Muscle of leg (tissue), 11 donors: ENCODE measurements around the gene STARD7. TPM values are rescaled to one million over a fixed set of nuclear protein-coding genes. Genes with fewer than 3 reads are reported as not detected.

Experiments used
- DNase-seq: peaks from one replicate; pipeline ENCODE4 v3.0.0; 2013
- H3K27ac ChIP-seq: one replicate; pipeline ENCODE4 v1.5.1; 2013; ENCODE audit warnings: mild to moderate bottlenecking, low read length, control low read depth
- H3K27me3 ChIP-seq: one replicate; pipeline ENCODE4 v1.6.1; 2013; ENCODE audit warnings: low read length; ENCODE audit not compliant: control insufficient read depth, insufficient read depth
- H3K36me3 ChIP-seq: one replicate; pipeline ENCODE4 v1.6.1; 2013; ENCODE audit warnings: low read length; ENCODE audit not compliant: control insufficient read depth, insufficient read depth
- H3K4me1 ChIP-seq: one replicate; pipeline ENCODE4 v1.6.1; 2013; ENCODE audit warnings: low read length; ENCODE audit not compliant: control insufficient read depth, insufficient read depth
- H3K4me3 ChIP-seq: one replicate; pipeline ENCODE4 v1.5.1; 2013; ENCODE audit warnings: low read length, control low read depth
- H3K9me3 ChIP-seq: replicated peaks from 2 replicates; pipeline ENCODE4 v1.6.1; 2013; ENCODE audit warnings: low read depth, low read length; ENCODE audit not compliant: control insufficient read depth
- WGBS: methylation state at CpG from one replicate; pipeline ENCODE4 v1.1.5; 2013; ENCODE audit warnings: missing lambda C conversion rate; ENCODE audit not compliant: insufficient coverage; 5-methylcytosine and 5-hydroxymethylcytosine counted together
- polyA plus RNA-seq, 8 donors: library from polyadenylated mRNA; unstranded; fragments of 120-200 nt; gene quantifications; one replicate each; pipeline versions ENCODE4 v1.2.1 to v1.2.3, GENCODE V29; 2013; ENCODE audit warnings: inconsistent platforms in 1 of 8, low replicate concordance in 1 of 8; ENCODE audit not compliant: insufficient read length in 8 of 8, insufficient read depth in 1 of 8
- total RNA-seq: library from RNA; stranded (reverse); fragments of 120-200 nt; gene quantifications from one replicate; pipeline ENCODE4 v1.2.4, GENCODE V29; 2013

The STARD7 gene
- total and polyA plus RNA-seq, 9 donors = 93.2 to 130 (median 105) TPM

- Histone ChIP-seq H3K4me1 (peaks cover under 1% of the 10 kb centered on the region), H3K27me3 (peaks cover 18% of the 10 kb centered on the region), H3K36me3 (no peaks in the 10 kb centered on the region), H3K9me3 (no peaks in the 10 kb centered on the region), H3K4me3 (no peak overlapping the region), H3K27ac (no peak overlapping the region)
- DNase-seq = no peak
- 67% methylated on average over 9 of the region's 15 CpGs for WGBS
Measured at GRCh38 chr2:96137321-96138178, 71.1 kb downstream of the STARD7 start.

- Histone ChIP-seq H3K4me3 (no peak overlapping the region), H3K36me3 (no peaks in the 10 kb centered on the region), H3K27ac (no peak overlapping the region), H3K9me3 (no peaks in the 10 kb centered on the region), H3K27me3 (peaks cover 18% of the 10 kb centered on the region), H3K4me1 (no peaks in the 10 kb centered on the region)
- no peak for DNase-seq
- 70% methylated on average over 5 of the region's 8 CpGs for WGBS
Measured at GRCh38 chr2:96136129-96136720, 72.4 kb downstream of the STARD7 start.

GRCh38 chr2:96135621-96136020 lies 73.0 kb downstream of the STARD7 start:
- WGBS = 64% methylated on average over 5 of the region's 5 CpGs
- Histone ChIP-seq H3K27me3 (peaks cover 18% of the 10 kb centered on the region), H3K36me3 (no peaks in the 10 kb centered on the region), H3K4me1 (no peaks in the 10 kb centered on the region), H3K9me3 (no peaks in the 10 kb centered on the region), H3K4me3 (no peak overlapping the region), H3K27ac (no peak overlapping the region)
- DNase-seq = no peak

- 85% methylated on average over 7 of the region's 9 CpGs for WGBS
- peaks cover 20% of the 10 kb centered on the region for H3K27me3 ChIP-seq
Measured at GRCh38 chr2:96135171-96135570, 73.5 kb downstream of the STARD7 start.

More at GRCh38 chr2:96135171-96135570, 73.5 kb downstream of the STARD7 start:
- Histone ChIP-seq H3K4me3 (no peak overlapping the region), H3K36me3 (no peaks in the 10 kb centered on the region), H3K4me1 (no peaks in the 10 kb centered on the region), H3K9me3 (no peaks in the 10 kb centered on the region), H3K27ac (no peak overlapping the region)
- no peak for DNase-seq

Other genes with a start within 250 kb of the STARD7 start
- gene ANKRD36C, start 217.0 kb downstream of the STARD7 start, total RNA-seq = 92.9 TPM
- gene ANKRD36C, start 217.0 kb downstream of the STARD7 start, polyA plus RNA-seq = 10 to 100 TPM in 6 of 8 donors, 1 to 10 TPM in 2; 5.3 to 32.8 (median 13.9) TPM
- gene GPAT2, start 173.9 kb downstream of the STARD7 start, total RNA-seq = 2.4 TPM
- gene GPAT2, start 173.9 kb downstream of the STARD7 start, polyA plus RNA-seq = 10 to 100 TPM in 1 of 8 donors, 1 to 10 TPM in 7; 2.1 to 13.8 (median 8.0) TPM
- 2.3 TPM for gene ADRA2B, start 92.3 kb downstream of the STARD7 start, total RNA-seq
- 1 to 10 TPM; 2.2 to 3.6 (median 2.9) TPM for gene ADRA2B, start 92.3 kb downstream of the STARD7 start, polyA plus RNA-seq
- gene ASTL, start 70.3 kb downstream of the STARD7 start, total RNA-seq = 0.09 TPM
- gene ASTL, start 70.3 kb downstream of the STARD7 start, polyA plus RNA-seq = under 1 TPM in 3 of 8 donors, not detected in 5; 0.13 to 0.24 (median 0.24) TPM
- gene DUSP2, start 63.4 kb downstream of the STARD7 start, total RNA-seq = 5.7 TPM
- 10 to 100 TPM in 2 of 8 donors, 1 to 10 TPM in 6; 2.2 to 10.2 (median 5.4) TPM for gene DUSP2, start 63.4 kb downstream of the STARD7 start, polyA plus RNA-seq
- 11.0 TPM for gene TMEM127, start 57.2 kb upstream of the STARD7 start, total RNA-seq
- gene TMEM127, start 57.2 kb upstream of the STARD7 start, polyA plus RNA-seq = 10 to 100 TPM; 22.9 to 31.2 (median 27.4) TPM
- 48.4 TPM for gene CIAO1, start 57.4 kb upstream of the STARD7 start, total RNA-seq
- 10 to 100 TPM; 39.5 to 45.6 (median 42.7) TPM for gene CIAO1, start 57.4 kb upstream of the STARD7 start, polyA plus RNA-seq
- 41.9 TPM for gene SNRNP200, start 96.7 kb upstream of the STARD7 start, total RNA-seq
- gene SNRNP200, start 96.7 kb upstream of the STARD7 start, polyA plus RNA-seq = 100 to 1,000 TPM in 3 of 8 donors, 10 to 100 TPM in 5; 75.9 to 106 (median 98.2) TPM
- 4.4 TPM for gene ITPRIPL1, start 116.5 kb upstream of the STARD7 start, total RNA-seq
- gene ITPRIPL1, start 116.5 kb upstream of the STARD7 start, polyA plus RNA-seq = 1 to 10 TPM; 2.5 to 5.3 (median 3.9) TPM
- 6.9 TPM for gene NCAPH, start 126.9 kb upstream of the STARD7 start, total RNA-seq
- gene NCAPH, start 126.9 kb upstream of the STARD7 start, polyA plus RNA-seq = 10 to 100 TPM in 7 of 8 donors, 1 to 10 TPM in 1; 8.5 to 17.3 (median 12.6) TPM